Suprapubic skin (tissue), 3 donors: ENCODE data around the gene FSTL4.

ENCODE experiments used
- EP300 ChIP-seq: sonication (generic); formaldehyde crosslinking; IDR thresholded peaks from one replicate; pipeline ENCODE4 v1.6.1; 2017; ENCODE audit warnings: antibody characterized with exemption
- TF ChIP-seq, protein P1 (sequence below), 2 donors: fragments of 200-600 bp in 1 of 2; fragments of 450-650 bp in 1 of 2; sonication (generic) in 1 of 2; IDR thresholded peaks; one replicate each; pipeline ENCODE4 v1.5.1; 2016 to 2019; ENCODE audit warnings: antibody characterized with exemption in 2 of 2, mild to moderate bottlenecking in 1 of 2, moderate library complexity in 1 of 2

DNA sequence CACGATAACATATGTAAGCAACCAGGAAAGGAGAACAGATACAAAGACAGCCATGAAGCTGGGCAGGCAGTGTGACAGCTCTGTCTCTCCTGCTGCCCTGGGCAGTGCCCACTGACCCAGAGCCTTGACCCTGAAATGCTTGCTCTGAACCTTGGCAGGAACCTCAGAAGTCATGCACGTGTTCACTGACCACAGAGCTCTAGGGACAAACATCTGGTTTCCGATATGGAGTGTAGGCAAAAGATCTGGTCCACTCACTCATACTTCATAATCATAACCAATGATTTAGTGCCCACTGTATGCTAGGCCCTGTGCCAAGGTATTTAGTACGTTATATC is 102.6 kb downstream of the FSTL4 start:
- TF ChIP-seq, protein P1, sequence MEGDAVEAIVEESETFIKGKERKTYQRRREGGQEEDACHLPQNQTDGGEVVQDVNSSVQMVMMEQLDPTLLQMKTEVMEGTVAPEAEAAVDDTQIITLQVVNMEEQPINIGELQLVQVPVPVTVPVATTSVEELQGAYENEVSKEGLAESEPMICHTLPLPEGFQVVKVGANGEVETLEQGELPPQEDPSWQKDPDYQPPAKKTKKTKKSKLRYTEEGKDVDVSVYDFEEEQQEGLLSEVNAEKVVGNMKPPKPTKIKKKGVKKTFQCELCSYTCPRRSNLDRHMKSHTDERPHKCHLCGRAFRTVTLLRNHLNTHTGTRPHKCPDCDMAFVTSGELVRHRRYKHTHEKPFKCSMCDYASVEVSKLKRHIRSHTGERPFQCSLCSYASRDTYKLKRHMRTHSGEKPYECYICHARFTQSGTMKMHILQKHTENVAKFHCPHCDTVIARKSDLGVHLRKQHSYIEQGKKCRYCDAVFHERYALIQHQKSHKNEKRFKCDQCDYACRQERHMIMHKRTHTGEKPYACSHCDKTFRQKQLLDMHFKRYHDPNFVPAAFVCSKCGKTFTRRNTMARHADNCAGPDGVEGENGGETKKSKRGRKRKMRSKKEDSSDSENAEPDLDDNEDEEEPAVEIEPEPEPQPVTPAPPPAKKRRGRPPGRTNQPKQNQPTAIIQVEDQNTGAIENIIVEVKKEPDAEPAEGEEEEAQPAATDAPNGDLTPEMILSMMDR (IDR thresholded peaks at IDR 0.05), result no peak
- TF ChIP-seq EP300, result no peak
